GM21360 (cell line): ENCODE measurements around the gene RPL38.

Source experiments
- ATAC-seq: cut with Tn5 transposase; IDR thresholded peaks from one replicate; pipeline ENCODE4 v1.9.1; 2021; ENCODE audit warnings: mild to moderate bottlenecking, moderate library complexity; ENCODE audit not compliant: unreplicated experiment

Gene RPL38

DNA sequence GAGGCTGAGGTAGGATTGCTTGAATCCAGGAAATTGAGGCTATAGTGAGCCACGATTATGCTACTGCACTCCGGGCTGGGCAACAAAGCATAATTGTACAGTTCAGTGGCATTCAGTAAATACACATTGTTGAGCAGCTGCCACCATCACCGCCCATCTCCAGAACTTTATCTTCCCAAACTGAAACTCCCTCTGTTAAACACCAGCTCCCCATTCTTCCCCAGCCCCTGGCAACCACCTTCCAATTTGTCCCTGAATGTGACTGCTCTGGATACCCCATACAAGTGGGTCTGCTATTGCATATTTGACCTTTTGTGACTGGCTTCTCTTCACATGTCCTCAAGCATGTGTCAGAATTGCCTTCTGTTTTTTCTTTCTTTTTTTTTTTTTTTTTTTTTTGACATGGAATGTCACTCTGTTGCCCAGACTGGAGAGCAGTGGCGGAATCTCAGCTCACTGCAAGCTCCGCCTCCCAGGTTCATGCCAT is 2.9 kb downstream of the RPL38 start:
- no peak for ATAC-seq

GRCh38 chr17:74210191-74211140 is 7.0 kb downstream of the RPL38 start:
- ATAC-seq, result no peak

DNA sequence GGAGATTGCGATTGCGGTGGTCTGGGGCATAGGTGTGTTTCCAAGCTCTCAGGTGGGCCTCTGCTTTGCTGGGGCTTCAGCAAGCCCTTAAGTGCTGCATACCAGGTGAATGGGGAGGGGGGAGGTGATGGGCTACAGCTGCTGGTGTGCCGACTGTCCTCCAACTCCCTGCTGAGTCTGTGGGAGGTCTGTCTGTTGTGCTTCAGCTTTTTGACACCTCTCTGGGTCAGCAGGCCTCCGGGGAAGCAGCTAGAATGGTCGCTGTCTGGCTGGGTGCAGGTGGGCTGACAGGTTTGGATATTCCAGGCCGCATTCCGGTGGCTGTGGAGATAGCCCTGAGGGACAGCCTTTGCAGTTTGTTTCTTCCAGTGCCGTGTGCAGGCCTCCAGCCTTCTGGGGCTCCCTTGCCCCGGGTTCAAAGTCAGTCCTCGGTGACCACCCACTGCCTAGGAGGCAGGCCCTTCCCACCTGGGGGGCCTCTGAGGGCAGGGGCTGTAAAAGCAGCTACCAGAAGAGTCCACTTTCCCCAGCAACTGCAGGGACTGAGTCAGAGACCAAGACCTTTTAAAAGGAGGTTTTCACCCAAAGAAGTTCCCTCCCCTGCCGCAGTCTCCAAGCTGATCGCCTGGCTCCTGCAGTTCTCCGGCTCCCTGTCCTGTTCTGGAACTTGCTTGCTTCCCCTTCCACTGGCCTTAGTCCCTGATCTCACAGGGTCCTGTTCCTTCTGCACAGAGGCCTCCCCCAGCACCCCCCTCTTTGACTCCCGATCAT is 7.8 kb downstream of the RPL38 start:
- no peak for ATAC-seq

DNA sequence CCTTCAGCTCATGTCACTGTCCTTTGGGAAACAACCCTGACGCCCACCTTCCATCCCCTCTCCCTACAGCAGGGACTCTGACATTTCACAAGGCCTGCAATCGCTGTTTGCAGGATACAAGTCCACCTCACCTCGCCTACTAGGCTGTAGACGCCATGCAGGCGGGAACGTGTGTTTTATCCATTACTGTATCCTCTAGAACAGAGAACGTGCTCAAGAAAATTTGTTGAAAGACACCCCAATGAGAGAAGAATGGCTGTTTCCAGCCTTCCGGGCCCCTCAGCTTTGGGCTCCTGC is 8.4 kb downstream of the RPL38 start:
- no peak for ATAC-seq

- peak; percentile 0 for ATAC-seq
Observed at GRCh38 chr17:74212209-74212912, 8.9 kb downstream of the RPL38 start.

DNA sequence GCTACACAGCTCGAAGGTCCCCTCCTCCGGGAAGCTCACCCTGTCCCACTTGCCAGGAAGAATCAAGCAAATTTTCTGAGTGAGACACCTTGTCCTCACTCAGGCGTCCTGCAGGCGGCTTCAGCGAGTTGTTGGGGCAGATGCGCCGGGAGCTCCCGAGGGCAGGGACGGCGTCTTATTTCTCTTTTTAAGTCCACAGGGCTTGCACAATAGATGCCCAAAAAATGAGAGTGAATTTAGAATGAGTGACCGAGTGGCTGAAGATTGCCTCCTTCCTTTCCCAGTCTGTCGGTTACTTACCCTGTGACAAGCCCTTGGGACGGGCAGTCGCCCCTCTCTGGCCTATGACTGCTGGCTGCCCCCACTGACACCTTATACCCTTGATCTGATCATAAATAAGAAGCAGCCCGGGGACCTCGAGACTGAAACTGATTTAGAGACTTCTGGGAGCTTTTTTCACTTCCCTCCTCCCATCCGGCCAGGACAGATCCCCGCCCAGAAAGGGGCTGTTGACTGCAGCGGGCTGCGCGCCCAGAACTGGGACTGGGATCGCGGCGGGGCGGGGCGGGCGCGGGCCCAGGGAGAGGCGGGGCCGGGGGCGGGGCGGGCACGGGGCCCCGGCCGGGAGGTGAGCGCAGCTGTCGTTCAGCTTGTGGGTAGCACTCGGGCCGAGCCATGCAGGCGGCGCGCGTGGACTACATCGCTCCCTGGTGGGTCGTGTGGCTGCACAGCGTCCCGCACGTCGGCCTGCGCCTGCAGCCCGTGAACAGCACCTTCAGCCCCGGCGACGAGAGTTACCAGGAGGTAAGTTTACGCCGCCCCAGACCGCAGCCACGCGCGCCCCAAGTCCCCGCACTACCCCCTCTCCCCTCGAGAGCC is 9.7 kb downstream of the RPL38 start, which contains the start of gene TTYH2:
TSS of gene TTYH2 (plus strand) at position 659 of the 879 bp plus-strand sequence. CDS start at position 676, 17 bp downstream.
- ATAC-seq, result peak; percentile 53

- no peak for ATAC-seq
Observed at GRCh38 chr17:74213861-74214391, 10.4 kb downstream of the RPL38 start.

DNA sequence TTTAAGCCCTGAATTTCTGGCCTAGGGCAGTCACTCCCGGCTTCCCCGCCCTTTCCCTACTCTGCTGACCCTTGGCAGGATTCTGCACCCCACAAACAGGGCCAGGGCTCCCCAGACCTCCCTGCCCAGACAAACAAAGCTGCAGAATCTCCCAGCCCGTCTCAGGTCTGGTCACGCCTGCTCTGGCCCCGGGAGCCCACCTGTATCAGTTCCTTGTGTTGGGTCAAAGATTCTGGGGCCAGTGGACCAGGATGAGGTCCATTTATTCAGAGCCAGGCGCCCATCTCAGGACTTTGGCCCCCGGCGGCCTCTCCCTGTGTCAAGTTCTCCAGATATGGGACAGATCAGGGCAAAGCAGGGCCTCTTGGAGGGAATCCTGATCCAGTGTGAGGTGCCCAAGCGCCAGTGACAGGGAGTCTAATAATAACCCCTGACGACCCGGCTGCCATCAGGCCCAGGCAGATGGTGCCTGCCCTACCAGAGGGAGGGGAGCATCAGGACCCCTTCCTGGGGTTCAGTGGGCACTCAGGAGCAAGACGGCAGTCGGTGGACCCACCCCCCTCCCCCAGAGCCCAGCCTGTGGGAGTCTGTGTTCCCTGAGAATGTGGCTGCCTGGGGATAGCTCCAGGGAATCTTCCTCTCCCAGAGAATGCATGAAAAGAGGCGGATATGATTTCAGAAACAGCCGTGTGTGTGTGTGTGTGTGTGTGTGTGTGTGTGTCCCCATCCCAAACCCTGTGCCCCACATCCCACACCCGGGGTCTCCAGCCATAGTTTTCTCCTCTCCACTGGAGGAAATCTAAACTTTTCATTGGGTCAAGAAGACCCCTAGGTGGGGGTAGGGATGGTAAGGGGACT is 11.2 kb downstream of the RPL38 start:
- ATAC-seq, result no peak

- no peak for ATAC-seq
Observed at GRCh38 chr17:74215342-74215727, 11.9 kb downstream of the RPL38 start.

DNA sequence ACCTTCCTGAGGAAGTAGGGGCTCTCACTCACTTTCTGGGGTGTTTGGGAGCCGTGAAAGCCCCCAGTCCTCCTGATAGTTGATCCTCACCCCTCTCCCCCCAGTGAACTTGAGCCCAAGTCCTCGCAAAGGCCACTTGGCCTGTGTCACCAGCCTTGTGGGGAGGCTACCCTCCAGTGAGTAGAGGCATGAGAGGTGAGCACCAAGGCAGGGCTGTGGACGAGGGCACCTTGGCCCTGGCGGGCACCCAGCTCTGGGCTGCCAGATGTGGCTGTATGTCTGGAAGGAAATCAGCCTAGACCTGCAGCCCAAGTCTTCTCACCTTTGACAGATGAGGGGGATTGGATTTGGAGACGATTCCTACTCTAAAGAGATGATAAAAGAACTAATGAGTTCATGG is 13.0 kb downstream of the RPL38 start:
- no peak for ATAC-seq

GRCh38 chr17:74217037-74217730 is 13.7 kb downstream of the RPL38 start:
- no peak for ATAC-seq

- ATAC-seq, result no peak
Observed at GRCh38 chr17:74217888-74218287, 14.4 kb downstream of the RPL38 start.

- ATAC-seq, result no peak
Observed at GRCh38 chr17:74218436-74218835, 15.0 kb downstream of the RPL38 start.

GRCh38 chr17:74219576-74220133 is 16.2 kb downstream of the RPL38 start:
- no peak for ATAC-seq

DNA sequence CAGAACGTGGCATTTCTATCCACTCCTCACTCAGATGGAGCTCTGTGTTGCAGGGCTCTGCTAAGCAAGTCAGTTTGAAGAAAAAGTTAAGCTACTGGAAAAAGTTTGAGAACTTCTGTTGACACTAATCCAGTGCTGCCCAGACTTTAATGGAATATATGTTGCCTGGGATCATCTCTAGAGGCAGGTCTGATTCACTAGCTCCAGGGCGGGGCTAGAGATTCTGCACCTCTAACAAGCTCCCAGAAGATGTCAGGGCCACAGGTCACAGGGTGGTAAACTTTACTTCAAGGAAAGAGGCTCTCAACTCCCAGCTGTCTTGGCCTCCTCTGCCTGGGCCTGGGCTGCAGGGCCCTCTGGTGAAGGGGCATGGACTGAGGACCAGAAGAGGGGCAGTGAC is 16.7 kb downstream of the RPL38 start:
- no peak for ATAC-seq

DNA sequence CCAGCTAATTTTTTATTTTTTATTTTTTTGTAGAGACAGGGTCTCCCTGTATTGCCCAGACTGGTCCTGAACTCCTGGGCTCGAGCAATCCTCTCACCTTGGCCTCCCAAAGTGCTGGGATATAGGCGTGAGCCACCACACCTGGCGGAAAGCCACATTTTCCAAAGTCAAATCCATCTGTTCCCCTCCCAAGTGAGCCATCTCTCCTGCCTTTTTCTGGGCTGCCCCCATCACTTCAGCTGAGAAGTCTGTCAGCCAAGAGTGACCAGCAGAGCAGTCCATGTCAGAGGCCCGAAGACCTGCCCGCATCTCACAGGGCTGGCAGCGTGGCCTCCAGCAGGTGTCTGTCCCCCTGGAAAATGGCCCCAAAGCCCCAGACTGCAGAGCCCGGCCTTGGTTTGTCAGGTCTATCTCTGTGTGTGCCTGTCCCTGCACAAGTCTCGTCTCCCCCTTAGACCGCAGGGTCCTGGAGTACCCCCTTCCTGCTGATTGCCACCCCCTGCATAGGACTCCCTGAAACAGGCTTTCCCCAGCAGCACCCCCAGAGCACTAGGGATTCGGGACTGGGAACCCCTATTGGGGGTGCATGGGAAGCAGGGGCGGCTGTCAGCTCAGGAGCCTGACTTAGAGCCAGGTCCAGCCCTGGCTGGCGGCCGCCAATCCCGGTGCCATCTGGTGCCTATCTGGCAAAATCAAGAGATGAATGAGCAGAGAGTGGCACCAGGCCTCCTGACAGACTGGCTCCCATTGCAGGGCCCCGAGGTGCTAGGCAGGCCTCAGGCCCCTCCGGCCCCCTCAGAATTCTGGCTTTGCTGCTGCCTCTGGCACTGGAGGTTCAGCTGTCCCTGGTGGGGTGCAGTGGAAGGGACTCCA is 17.7 kb downstream of the RPL38 start:
- no peak for ATAC-seq

DNA sequence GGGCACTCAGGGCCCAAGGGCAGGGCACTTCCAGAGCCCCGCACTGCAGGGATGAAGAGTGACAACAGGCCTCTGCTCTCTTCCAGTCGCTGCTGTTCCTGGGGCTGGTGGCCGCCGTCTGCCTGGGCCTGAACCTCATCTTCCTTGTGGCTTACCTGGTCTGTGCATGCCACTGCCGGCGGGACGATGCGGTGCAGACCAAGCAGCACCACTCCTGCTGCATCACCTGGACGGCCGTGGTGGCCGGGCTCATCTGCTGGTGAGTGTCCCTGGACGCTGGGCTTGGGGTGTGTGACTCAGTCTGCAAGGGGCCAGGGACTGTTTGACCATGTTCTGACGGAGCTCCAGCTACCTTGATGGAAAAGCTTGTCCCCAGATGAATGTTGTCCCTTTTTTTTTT is 18.9 kb downstream of the RPL38 start:
- ATAC-seq, result no peak
